H1 (cell line): Measurements from ENCODE around the gene LAD1.

ENCODE experiments used
- ATF2 ChIP-seq: IDR thresholded peaks from 2 replicates; pipeline ENCODE4 v1.6.1; 2012; ENCODE audit warnings: low read length, inconsistent platforms
- CTCF ChIP-seq, 3 experiments: IDR thresholded peaks; 1 replicate in 2 of 3; 2 replicates in 1 of 3; pipeline versions ENCODE4 v1.5.1 to v1.6.1; 2011; ENCODE audit warnings: low read length in 3 of 3, mild to moderate bottlenecking in 3 of 3, inconsistent platforms in 2 of 3, low read depth in 1 of 3, moderate library complexity in 1 of 3; ENCODE audit not compliant: insufficient read depth in 1 of 3; ENCODE audit errors: control extremely low read depth in 1 of 3
- EZH2 ChIP-seq: fragments of 200-600 bp; sonication (generic); IDR thresholded peaks from 2 replicates; pipeline ENCODE4 v1.7.1; 2012; ENCODE audit warnings: low read depth, mild to moderate bottlenecking, moderate library complexity, low read length, inconsistent platforms; ENCODE audit not compliant: severe bottlenecking
- GABPA ChIP-seq: IDR thresholded peaks from 2 replicates; pipeline ENCODE4 v1.6.1; 2011; ENCODE audit warnings: mild to moderate bottlenecking, low read length, moderate library complexity, borderline replicate concordance; ENCODE audit not compliant: insufficient read depth
- GTF2F1 ChIP-seq: IDR thresholded peaks from 2 replicates; pipeline ENCODE4 v1.6.1; 2012; ENCODE audit warnings: low read depth, low read length, improper control_type of control experiment, borderline replicate concordance
- HDAC2 ChIP-seq, 2 experiments: fragments of 300-600 bp in 1 of 2; sonication (generic) in 1 of 2; IDR thresholded peaks; 2 replicates each; pipeline ENCODE4 v1.6.1; 2011 to 2012; ENCODE audit warnings: low read depth in 2 of 2, low read length in 2 of 2, mild to moderate bottlenecking in 2 of 2, moderate library complexity in 2 of 2, borderline replicate concordance in 1 of 2, inconsistent platforms in 1 of 2
- JUN ChIP-seq: IDR thresholded peaks from 2 replicates; pipeline ENCODE4 v1.6.1; 2011; ENCODE audit warnings: low read depth, mild to moderate bottlenecking, improper control_type of control experiment, low read length
- JUND ChIP-seq: IDR thresholded peaks from 2 replicates; pipeline ENCODE4 v1.6.1; 2011; ENCODE audit warnings: mild to moderate bottlenecking, improper control_type of control experiment, low read length
- POLR2A ChIP-seq, 2 experiments: IDR thresholded peaks; 1 replicate in 1 of 2; 2 replicates in 1 of 2; pipeline ENCODE4 v1.6.1; 2011; ENCODE audit warnings: low read depth in 2 of 2, low read length in 2 of 2, mild to moderate bottlenecking in 2 of 2; ENCODE audit errors: control extremely low read depth in 1 of 2
- POLR2AphosphoS5 ChIP-seq: IDR thresholded peaks from 2 replicates; pipeline ENCODE4 v1.6.1; 2011; ENCODE audit warnings: low read depth, low read length
- TAF1 ChIP-seq: IDR thresholded peaks from 2 replicates; pipeline ENCODE4 v1.6.1; 2011; ENCODE audit warnings: mild to moderate bottlenecking, low read depth, low read length
- TF ChIP-seq, protein P1 (sequence below): IDR thresholded peaks from 2 replicates; pipeline ENCODE4 v1.6.1; 2012; ENCODE audit warnings: inconsistent platforms

DNA sequence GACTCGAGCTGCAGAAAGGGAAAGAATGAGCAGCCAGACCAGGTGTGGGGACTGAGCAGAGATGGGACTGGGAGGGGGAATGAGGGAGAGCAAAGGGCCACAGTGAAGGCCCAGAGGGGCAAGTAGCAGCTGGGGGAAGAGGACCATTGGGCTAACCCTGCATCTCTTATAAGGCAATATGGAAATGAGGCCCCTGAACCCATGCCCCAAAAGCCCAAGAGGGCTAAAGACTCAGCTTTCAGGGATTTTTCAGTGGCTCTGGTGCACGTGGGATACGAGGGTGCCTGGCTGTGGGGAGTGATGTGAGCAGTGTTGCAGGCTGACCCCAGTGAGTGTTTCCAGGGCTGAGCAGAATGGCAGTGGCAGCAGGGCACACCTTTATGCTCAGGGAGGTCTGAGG, 22.9 kb upstream of the LAD1 start:
- TF ChIP-seq ATF2 (no peak), CTCF (IDR thresholded peaks at IDR 0.05; ENCODE audit: control extremely low read depth in 1 of 3, insufficient read depth in 1 of 3, low read depth in 1 of 3, low read length in 3 of 3) (no peak), JUND (no peak), JUN (no peak), POLR2A (IDR thresholded peaks at IDR 0.05; ENCODE audit: control extremely low read depth in 1 of 2, low read depth in 2 of 2, low read length in 2 of 2) (no peak), EZH2 (no peak), GABPA (no peak), HDAC2 (IDR thresholded peaks at IDR 0.05; ENCODE audit: borderline replicate concordance in 1 of 2, low read depth in 2 of 2, low read length in 2 of 2) (no peak), TAF1 (no peak), POLR2AphosphoS5 (no peak), GTF2F1 (no peak)
- TF ChIP-seq, protein P1, sequence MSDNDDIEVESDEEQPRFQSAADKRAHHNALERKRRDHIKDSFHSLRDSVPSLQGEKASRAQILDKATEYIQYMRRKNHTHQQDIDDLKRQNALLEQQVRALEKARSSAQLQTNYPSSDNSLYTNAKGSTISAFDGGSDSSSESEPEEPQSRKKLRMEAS, result no peak
